Calu3 (cell line): ENCODE results near the gene ALDH1A2. TPM values are rescaled to one million over a fixed set of nuclear protein-coding genes. Genes with fewer than 3 reads are reported as not detected.

Experiments used
- BruUV-seq: library from RNA; stranded (reverse); fragments of 400-500 nt; replicated peaks from 2 replicates; lab custom pipeline; 2021; lab: Mats Ljungman, UMichigan
- CTCF ChIA-PET: fragments of 300-600 bp; sonication (Branson Sonifier 250); formaldehyde crosslinking; loops from one replicate; lab custom pipeline; 2022; ENCODE audit warnings: antibody characterized with exemption; lab: Charles Lee
- DNase-seq: peaks from one replicate; pipeline ENCODE4 v3.0.0; 2022
- H3K27ac Mint-ChIP-seq: one replicate; pipeline ENCODE4 v1.8.0; 2022; ENCODE audit warnings: mixed read lengths; ENCODE audit not compliant: unreplicated experiment
- H3K27me3 Mint-ChIP-seq: one replicate; pipeline ENCODE4 v1.8.0; 2022; ENCODE audit warnings: mixed read lengths; ENCODE audit not compliant: unreplicated experiment
- H3K36me3 Mint-ChIP-seq: one replicate; pipeline ENCODE4 v1.8.0; 2022; ENCODE audit warnings: mild to moderate bottlenecking, moderate library complexity, mixed read lengths; ENCODE audit not compliant: insufficient read depth, unreplicated experiment
- H3K4me1 Mint-ChIP-seq: one replicate; pipeline ENCODE4 v1.8.0; 2022; ENCODE audit warnings: mild to moderate bottlenecking, low read depth, mixed read lengths; ENCODE audit not compliant: unreplicated experiment
- H3K4me3 Mint-ChIP-seq: one replicate; pipeline ENCODE4 v1.8.0; 2022; ENCODE audit warnings: mild to moderate bottlenecking, low read depth, moderate library complexity, mixed read lengths; ENCODE audit not compliant: unreplicated experiment
- H3K9me3 Mint-ChIP-seq: one replicate; pipeline ENCODE4 v1.8.0; 2022; ENCODE audit warnings: low read depth, mixed read lengths; ENCODE audit not compliant: unreplicated experiment
- CTCF ChIP-seq: fragments of 200-600 bp; IDR thresholded peaks from one replicate; pipeline ENCODE4 v1.8.0; 2022; ENCODE audit warnings: antibody characterized with exemption; ENCODE audit not compliant: unreplicated experiment
- intact Hi-C: fragments of 100-400 bp; cut with micrococcal nuclease; formaldehyde crosslinking; loops from one replicate; pipeline ENCODE4 v1.10.0; 2022; ENCODE audit not compliant: unreplicated experiment
- total RNA-seq: library from RNA; stranded (reverse); gene quantifications from 2 replicates; pipeline ENCODE4 v1.2.3, GENCODE V29; 2022

Gene ALDH1A2
- total RNA-seq, 1 experiment from 2014 or later, result 219 TPM

- no peak for DNase-seq
- no peaks in the 10 kb centered on the region for H3K27me3 Mint-ChIP-seq
- H3K4me1 Mint-ChIP-seq, result peaks cover 62% of the 10 kb centered on the region
- peaks cover 33% of the 10 kb centered on the region for H3K36me3 Mint-ChIP-seq
- CTCF ChIA-PET, result interaction anchor here (1.2 kb wide), 1 partner anchor 309 kb away, joined by 3 read pairs; no protein-coding TSS in a partner anchor
- no peak overlapping the region for H3K4me3 Mint-ChIP-seq
- TF ChIP-seq CTCF, result no peak
- intact Hi-C loops, result no loop called here
- H3K9me3 Mint-ChIP-seq, result no peaks in the 10 kb centered on the region
- peak overlapping the region; percentile 52 for H3K27ac Mint-ChIP-seq
- BruUV-seq, result no TSS peak
Observed at GRCh38 chr15:58060575-58060974, 4.9 kb downstream of the ALDH1A2 start.

- no peaks in the 10 kb centered on the region for H3K9me3 Mint-ChIP-seq
- H3K27me3 Mint-ChIP-seq, result no peaks in the 10 kb centered on the region
- H3K4me1 Mint-ChIP-seq, result peaks cover 68% of the 10 kb centered on the region
- peak overlapping the region; percentile 89 for H3K27ac Mint-ChIP-seq
- no TSS peak for BruUV-seq
- peak overlapping the region; percentile 52 for H3K4me3 Mint-ChIP-seq
- H3K36me3 Mint-ChIP-seq, result peaks cover 15% of the 10 kb centered on the region
- CTCF ChIA-PET, result interaction anchor here (0.6 to 0.9 kb wide), 3 partner anchors 19 to 1650 kb away, joined by 3 to 6 read pairs (median 4); no protein-coding TSS in a partner anchor
- intact Hi-C loops, result no loop called here
- no peak for DNase-seq
- TF ChIP-seq CTCF, result no peak
Observed at GRCh38 chr15:58058729-58059128, 6.8 kb downstream of the ALDH1A2 start.

GRCh38 chr15:58058073-58058472, 7.4 kb downstream of the ALDH1A2 start:
- H3K27ac Mint-ChIP-seq, result peak overlapping the region; percentile 89

GRCh38 chr15:58057559-58057958, 8.0 kb downstream of the ALDH1A2 start:
- peak; percentile 36 for DNase-seq
- no TSS peak for BruUV-seq
- intact Hi-C loops, result no loop called here
- peaks cover 11% of the 10 kb centered on the region for H3K36me3 Mint-ChIP-seq
- H3K27me3 Mint-ChIP-seq, result no peaks in the 10 kb centered on the region
- peaks cover 67% of the 10 kb centered on the region for H3K4me1 Mint-ChIP-seq
- CTCF ChIA-PET, result interaction anchor here (0.8 to 1.7 kb wide), 3 partner anchors 9 to 13 kb away, joined by 3 to 8 read pairs (median 3); partner anchors contain the start of gene ALDH1A2
- no peak overlapping the region for H3K4me3 Mint-ChIP-seq
- H3K27ac Mint-ChIP-seq, result peak overlapping the region; percentile 89
- no peak for TF ChIP-seq CTCF
- no peaks in the 10 kb centered on the region for H3K9me3 Mint-ChIP-seq

More at GRCh38 chr15:58058073-58058472, 7.4 kb downstream of the ALDH1A2 start:
- Mint-ChIP-seq H3K9me3 (no peaks in the 10 kb centered on the region), H3K36me3 (peaks cover 11% of the 10 kb centered on the region), H3K27me3 (no peaks in the 10 kb centered on the region), H3K4me1 (peaks cover 68% of the 10 kb centered on the region), H3K4me3 (peak overlapping the region; percentile 52)
- CTCF ChIA-PET, result interaction anchor here (0.7 to 1.7 kb wide), 5 partner anchors 8 to 188 kb away, joined by 3 to 8 read pairs (median 4); partner anchors contain the start of gene ALDH1A2
- DNase-seq, result no peak
- no peak for TF ChIP-seq CTCF
- no TSS peak for BruUV-seq
- intact Hi-C loops, result no loop called here
